Suppressor macrophage treated with lipopolysaccharide for 1 hour (primary cell): ENCODE measurements around the gene GEMIN4.
"Not testable (repeated sequence)": the region's sequence is repeated elsewhere in the genome, so short reads cannot be mapped to it uniquely, and the experiment has no call there.

Experiments used
- DNase-seq, 3 donors: peaks; one replicate each; pipeline ENCODE4 v3.0.0-alpha.2; 2020 to 2022

GEMIN4 gene

DNA sequence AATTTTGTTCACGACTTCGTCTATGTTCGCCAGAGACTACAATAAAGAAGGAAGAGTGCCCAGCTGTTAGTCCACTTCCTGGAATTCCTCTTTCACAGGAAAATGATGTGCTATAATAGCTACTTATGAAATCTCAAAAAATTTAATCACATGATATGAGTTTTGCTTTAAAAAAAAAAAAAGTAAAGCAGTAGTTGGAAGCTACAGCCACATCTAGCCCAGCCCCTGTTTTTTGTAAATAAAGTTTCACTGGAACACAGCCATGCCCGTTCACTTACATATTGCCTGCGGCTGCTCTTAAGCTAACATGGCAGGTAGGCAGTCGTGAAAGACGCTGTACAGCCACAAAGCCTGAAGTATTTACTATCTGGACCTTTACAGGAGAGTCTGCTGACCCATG lies 52.7 kb downstream of the GEMIN4 start:
- DNase-seq, result peak; percentile 46 to 85 (median 79)

DNA sequence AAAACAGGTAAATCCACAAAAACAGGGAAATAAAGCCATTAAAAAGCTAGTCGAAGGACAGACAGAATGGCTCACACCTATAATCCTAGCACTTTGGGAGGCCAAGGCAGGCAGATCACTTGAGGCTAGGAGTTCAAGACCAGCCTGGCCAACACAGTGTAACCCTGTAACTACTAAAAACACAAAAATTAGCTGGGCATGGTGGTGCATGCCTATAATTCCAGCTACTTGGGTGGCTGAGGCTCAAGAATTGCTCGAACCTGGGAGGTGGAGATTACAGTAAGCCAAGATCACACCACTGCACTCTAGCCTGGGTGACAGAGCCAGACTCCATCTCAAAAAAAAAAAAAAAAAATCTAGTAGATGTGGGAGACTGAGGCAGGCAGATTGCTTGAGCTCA lies 54.0 kb downstream of the GEMIN4 start:
- DNase-seq, result not testable (repeated sequence)

DNA sequence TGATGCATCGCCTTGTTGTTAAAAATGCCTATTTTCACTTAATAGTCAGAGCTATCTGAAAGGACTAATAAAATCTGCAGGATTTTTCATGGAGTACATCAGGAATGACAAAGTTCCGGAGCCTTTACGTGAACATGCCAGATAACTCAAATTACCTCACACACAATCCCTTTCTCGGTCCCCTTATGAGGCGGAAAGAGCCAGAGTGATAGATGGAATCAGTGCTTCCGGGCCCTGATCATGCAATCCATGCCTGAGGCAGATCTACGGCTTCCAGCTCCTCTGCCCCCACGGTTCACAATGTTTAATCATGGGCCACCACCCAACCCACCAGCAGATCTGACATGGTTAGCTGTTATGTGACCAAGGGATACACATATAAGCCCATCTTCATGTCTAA lies 54.4 kb downstream of the GEMIN4 start:
- DNase-seq, result no peak

DNA sequence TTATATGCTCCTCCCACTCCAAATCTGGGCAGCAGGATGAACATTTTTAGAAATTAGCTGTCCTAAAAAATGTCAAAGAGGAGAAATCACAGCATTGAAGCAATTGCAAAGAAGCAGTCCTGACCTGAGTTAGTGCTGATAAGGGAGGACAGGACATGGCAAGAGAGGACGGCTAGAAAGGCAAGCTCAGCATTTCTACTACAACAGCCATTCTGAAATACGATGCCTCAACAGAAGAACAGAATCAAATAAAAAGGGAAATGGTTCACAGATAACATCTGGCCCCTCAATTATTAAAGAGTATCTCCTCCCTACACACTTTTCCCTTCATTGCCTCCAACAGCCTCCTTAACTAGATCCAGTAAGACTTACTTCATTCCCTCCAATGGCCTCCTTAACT lies 55.7 kb downstream of the GEMIN4 start:
- DNase-seq, result no peak
